Measurements from ENCODE around the gene TST. TPM values are rescaled to one million over a fixed set of nuclear protein-coding genes. Genes with fewer than 3 reads are reported as not detected.

The TST gene
- total RNA-seq, 1 experiment from 2014 or later: 99.4 TPM

- Histone ChIP-seq H3K27ac (no peak overlapping the region), H3K9me3 (ENCODE audit: insufficient read depth, low read depth) (no peaks in the 10 kb centered on the region), H3K4me3 (no peak overlapping the region), H3K79me2 (ENCODE audit: low read depth) (no peaks in the 10 kb centered on the region), H3K27me3 (ENCODE audit: insufficient read depth, low read depth) (no peaks in the 10 kb centered on the region), H4K20me1 (ENCODE audit: insufficient read depth) (no peaks in the 10 kb centered on the region), H3K36me3 (ENCODE audit: low read depth) (no peaks in the 10 kb centered on the region), H3K4me2 (peak overlapping the region; percentile 14; the same call in 1 of the 2 replicates), H2AFZ (no peak overlapping the region), H3K4me1 (replicated peaks; ENCODE audit: insufficient read depth) (peaks cover 17% of the 10 kb centered on the region), H3F3A (ENCODE audit: insufficient read depth, low read depth) (peaks cover 8% of the 10 kb centered on the region; the same call in 1 of the 2 replicates), H3K9me2 (ENCODE audit: insufficient read depth) (no peaks in the 10 kb centered on the region; the same call in 1 of the 2 replicates)
- no peak for DNase-seq
- no TSS peak for BruUV-seq (replicated peaks)
- TF ChIP-seq EZH2 (IDR thresholded peaks at IDR 0.05; ENCODE audit: low read depth) (no peak), CTCF (conservative IDR thresholded peaks at IDR 0.05) (no peak)
- ChIA-PET CTCF (interaction anchor here (0.6 to 0.7 kb wide), 2 partner anchors 160 to 237 kb away, joined by 3 to 6 read pairs; no protein-coding TSS in a partner anchor), POLR2A (ENCODE audit: unreplicated experiment) (no interaction called here)
- intact Hi-C loops (cut with micrococcal nuclease; ENCODE audit: unreplicated experiment): no loop called here
Measured at GRCh38 chr22:36999463-36999862, 19.8 kb downstream of the TST start.

GRCh38 chr22:36998620-36999351, 20.5 kb downstream of the TST start:
- Histone ChIP-seq H4K20me1 (ENCODE audit: insufficient read depth) (no peaks in the 10 kb centered on the region), H3K36me3 (ENCODE audit: low read depth) (no peaks in the 10 kb centered on the region), H3F3A (ENCODE audit: insufficient read depth, low read depth) (peaks cover 8% of the 10 kb centered on the region; the same call in 1 of the 2 replicates), H3K4me3 (no peak overlapping the region), H3K9me3 (ENCODE audit: insufficient read depth, low read depth) (no peaks in the 10 kb centered on the region), H3K27me3 (ENCODE audit: insufficient read depth, low read depth) (no peaks in the 10 kb centered on the region), H3K9me2 (ENCODE audit: insufficient read depth) (no peaks in the 10 kb centered on the region; the same call in 1 of the 2 replicates), H3K27ac (no peak overlapping the region), H2AFZ (no peak overlapping the region), H3K4me2 (no peak overlapping the region), H3K79me2 (ENCODE audit: low read depth) (no peaks in the 10 kb centered on the region), H3K4me1 (replicated peaks; ENCODE audit: insufficient read depth) (peaks cover 17% of the 10 kb centered on the region)
- no TSS peak for BruUV-seq (replicated peaks)
- intact Hi-C loops (cut with micrococcal nuclease; ENCODE audit: unreplicated experiment): no loop called here
- ChIA-PET CTCF (interaction anchor here (0.5 to 0.7 kb wide), 2 partner anchors 159 to 269 kb away, joined by 3 read pairs; no protein-coding TSS in a partner anchor), POLR2A (ENCODE audit: unreplicated experiment) (no interaction called here)
- no peak for DNase-seq
- TF ChIP-seq EZH2 (IDR thresholded peaks at IDR 0.05; ENCODE audit: low read depth): no peak
- peak; percentile 52 for TF ChIP-seq CTCF (conservative IDR thresholded peaks at IDR 0.05)

GRCh38 chr22:36997746-36998145, 21.5 kb downstream of the TST start:
- Histone ChIP-seq H3K4me1 (replicated peaks; ENCODE audit: insufficient read depth) (peaks cover 17% of the 10 kb centered on the region), H3K9me2 (ENCODE audit: insufficient read depth) (no peaks in the 10 kb centered on the region; the same call in 1 of the 2 replicates), H3K4me2 (no peak overlapping the region), H3K36me3 (ENCODE audit: low read depth) (no peaks in the 10 kb centered on the region), H3K4me3 (no peak overlapping the region), H2AFZ (no peak overlapping the region), H3K27ac (no peak overlapping the region), H3K79me2 (ENCODE audit: low read depth) (no peaks in the 10 kb centered on the region), H3F3A (ENCODE audit: insufficient read depth, low read depth) (peaks cover 8% of the 10 kb centered on the region; the same call in 1 of the 2 replicates), H4K20me1 (ENCODE audit: insufficient read depth) (no peaks in the 10 kb centered on the region), H3K9me3 (ENCODE audit: insufficient read depth, low read depth) (no peaks in the 10 kb centered on the region), H3K27me3 (ENCODE audit: insufficient read depth, low read depth) (no peaks in the 10 kb centered on the region)
- DNase-seq: no peak
- no TSS peak for BruUV-seq (replicated peaks)
- intact Hi-C loops (cut with micrococcal nuclease; ENCODE audit: unreplicated experiment): no loop called here
- TF ChIP-seq EZH2 (IDR thresholded peaks at IDR 0.05; ENCODE audit: low read depth): no peak
- TF ChIP-seq CTCF (conservative IDR thresholded peaks at IDR 0.05): no peak
- POLR2A ChIA-PET (ENCODE audit: unreplicated experiment): no interaction called here
- CTCF ChIA-PET: interaction anchor here (0.6 to 1.0 kb wide), 2 partner anchors 142 to 145 kb away, joined by 3 read pairs; no protein-coding TSS in a partner anchor

Measured in PC-9 (cell line).